Prostate gland (tissue), 2 donors: Measurements from ENCODE around the gene NEDD4L. TPM values are rescaled to one million over a fixed set of nuclear protein-coding genes. Genes with fewer than 3 reads are reported as not detected.

Source experiments
- DNase-seq: peaks from one replicate; pipeline ENCODE4 v3.0.0-alpha.2; 2019; ENCODE audit warnings: low spot score
- H3K27ac ChIP-seq, 2 donors: fragments of 200-600 bp; sonication (generic); 2 replicates each; pipeline ENCODE4 v1.5.1; 2017 to 2019
- H3K27me3 ChIP-seq: fragments of 200-600 bp; sonication (generic); replicated peaks from 2 replicates; pipeline ENCODE4 v1.5.1; 2019; ENCODE audit not compliant: insufficient read depth
- H3K36me3 ChIP-seq, 2 donors: fragments of 200-600 bp; sonication (generic); 1 replicate in 1 of 2; 2 replicates in 1 of 2; pipeline versions ENCODE4 v1.5.1 to v1.8.1; 2017 to 2019
- H3K4me1 ChIP-seq: fragments of 200-600 bp; sonication (generic); replicated peaks from 2 replicates; pipeline ENCODE4 v1.5.1; 2019
- H3K4me3 ChIP-seq, 2 donors: fragments of 200-600 bp; sonication (generic); 2 replicates each; pipeline ENCODE4 v1.5.1; 2017 to 2019
- H3K9me3 ChIP-seq: fragments of 200-600 bp; sonication (generic); 2 replicates; pipeline ENCODE4 v1.5.1; 2017
- CTCF ChIP-seq, 4 experiments: fragments of 200-600 bp in 2 of 4; fragments of 450-650 bp in 2 of 4; sonication (generic) in 2 of 4; IDR thresholded peaks; 1 replicate in 3 of 4; 2 replicates in 1 of 4; pipeline ENCODE4 v1.5.1; 2016 to 2019; ENCODE audit warnings: antibody characterized with exemption in 4 of 4, mild to moderate bottlenecking in 2 of 4, moderate library complexity in 2 of 4
- POLR2A ChIP-seq: fragments of 450-650 bp; IDR thresholded peaks from one replicate; pipeline ENCODE4 v1.6.1; 2016; ENCODE audit warnings: antibody characterized with exemption, mild to moderate bottlenecking
- POLR2AphosphoS5 ChIP-seq: sonication (generic); formaldehyde crosslinking; IDR thresholded peaks from one replicate; pipeline ENCODE4 v1.6.1; 2017; ENCODE audit warnings: antibody characterized with exemption
- WGBS: methylation state at CpG from one replicate; pipeline ENCODE4 v1.1.5; 2018; 5-methylcytosine and 5-hydroxymethylcytosine counted together
- intact Hi-C: fragments of 100-400 bp; cut with DNase I; formaldehyde crosslinking; loops from one replicate; pipeline ENCODE4 v1.14.2; 2022
- total RNA-seq, 2 donors: library from RNA; depleted of rRNA; stranded (reverse); fragments of >200 nt; gene quantifications; one replicate each; pipeline ENCODE4 v1.1.0, GENCODE V29; 2016

NEDD4L gene
- total RNA-seq, 2 donors from 2014 or later, result 280 to 420 TPM

- 33% methylated on average over 9 of the region's 9 CpGs for WGBS
- peak; percentile 43 for DNase-seq
- no peak overlapping the region for H3K4me3 ChIP-seq
- no peaks in the 10 kb centered on the region for H3K36me3 ChIP-seq
- intact Hi-C loops, result no loop called here
- H3K27ac ChIP-seq, result peak overlapping the region; percentile 73 to 79
- TF ChIP-seq CTCF (IDR thresholded peaks at IDR 0.05) (no peak), POLR2AphosphoS5 (peak; percentile 74)
- peaks cover 12% of the 10 kb centered on the region for H3K4me1 ChIP-seq
- H3K27me3 ChIP-seq, result no peaks in the 10 kb centered on the region
- H3K9me3 ChIP-seq, result no peaks in the 10 kb centered on the region
These were observed 191.0 kb downstream of the NEDD4L start for GRCh38 chr18:58235001-58235436.

- no peak overlapping the region for H3K27ac ChIP-seq
- WGBS, result 53% methylated on average over 1 of the region's 1 CpG
- intact Hi-C loops, result no loop called here
These were observed 195.9 kb downstream of the NEDD4L start for GRCh38 chr18:58239879-58240278.

GRCh38 chr18:58241026-58241679 is 197.1 kb downstream of the NEDD4L start:
- WGBS, result 89% methylated on average over 6 of the region's 6 CpGs
- TF ChIP-seq POLR2AphosphoS5 (no peak), CTCF (IDR thresholded peaks at IDR 0.05) (no peak), POLR2A (no peak)
- no peaks in the 10 kb centered on the region for H3K4me1 ChIP-seq
- H3K27ac ChIP-seq, result no peak overlapping the region
- no peaks in the 10 kb centered on the region for H3K36me3 ChIP-seq
- H3K4me3 ChIP-seq, result no peak overlapping the region
- intact Hi-C loops, result no loop called here
- no peaks in the 10 kb centered on the region for H3K27me3 ChIP-seq
- DNase-seq, result no peak
- H3K9me3 ChIP-seq, result no peaks in the 10 kb centered on the region

More at GRCh38 chr18:58239879-58240278, 195.9 kb downstream of the NEDD4L start:
- Histone ChIP-seq H3K27me3 (no peaks in the 10 kb centered on the region), H3K4me3 (no peak overlapping the region), H3K4me1 (no peaks in the 10 kb centered on the region), H3K9me3 (no peaks in the 10 kb centered on the region), H3K36me3 (no peaks in the 10 kb centered on the region)
- TF ChIP-seq POLR2AphosphoS5, result no peak
- TF ChIP-seq POLR2A, result no peak
- no peak for TF ChIP-seq CTCF (IDR thresholded peaks at IDR 0.05)
- DNase-seq, result no peak

- Histone ChIP-seq H3K9me3 (no peaks in the 10 kb centered on the region), H3K27me3 (no peaks in the 10 kb centered on the region), H3K36me3 (no peaks in the 10 kb centered on the region), H3K4me3 (no peak overlapping the region), H3K4me1 (peaks cover 3% of the 10 kb centered on the region), H3K27ac (peak overlapping the region in 1 of 2 donors; percentile 6)
- no peak for TF ChIP-seq POLR2AphosphoS5
- TF ChIP-seq POLR2A, result no peak
- TF ChIP-seq CTCF (IDR thresholded peaks at IDR 0.05), result no peak
- intact Hi-C loops, result no loop called here
- DNase-seq, result no peak
- 64% methylated on average over 6 of the region's 6 CpGs for WGBS
These were observed 197.9 kb downstream of the NEDD4L start for GRCh38 chr18:58241877-58242276.

- Histone ChIP-seq H3K9me3 (no peaks in the 10 kb centered on the region), H3K4me1 (peaks cover 9% of the 10 kb centered on the region), H3K36me3 (no peaks in the 10 kb centered on the region), H3K4me3 (no peak overlapping the region), H3K27ac (no peak overlapping the region), H3K27me3 (no peaks in the 10 kb centered on the region)
- TF ChIP-seq CTCF (IDR thresholded peaks at IDR 0.05) (no peak), POLR2AphosphoS5 (no peak), POLR2A (no peak)
- WGBS, result 95% methylated on average over 12 of the region's 12 CpGs
- no peak for DNase-seq
- intact Hi-C loops, result no loop called here
These were observed 198.4 kb downstream of the NEDD4L start for GRCh38 chr18:58242435-58242834.
